ENCODE data around the gene PODNL1.

DNA sequence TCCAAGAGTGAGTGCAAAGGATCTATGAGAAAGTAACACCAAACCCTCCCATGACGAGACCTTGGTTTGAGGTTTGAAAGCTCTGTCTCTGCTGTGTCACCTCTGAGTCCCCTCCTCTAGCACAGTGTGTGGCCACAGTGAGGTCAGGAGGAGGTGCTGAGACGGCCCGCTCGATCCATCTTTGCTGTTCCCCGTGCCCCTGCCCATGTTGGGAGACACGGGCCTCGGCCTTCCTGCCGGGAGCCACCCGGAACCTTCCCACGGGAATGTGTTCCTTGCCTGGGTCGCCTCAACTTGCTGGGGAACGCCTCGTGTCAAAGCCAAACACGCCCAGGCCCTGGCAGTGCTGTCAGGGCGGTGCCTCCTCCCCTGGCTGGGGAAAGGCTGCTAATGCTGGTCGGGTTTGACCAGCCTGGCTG, 51.2 kb downstream of the PODNL1 start:
- TF ChIP-seq, protein P1, sequence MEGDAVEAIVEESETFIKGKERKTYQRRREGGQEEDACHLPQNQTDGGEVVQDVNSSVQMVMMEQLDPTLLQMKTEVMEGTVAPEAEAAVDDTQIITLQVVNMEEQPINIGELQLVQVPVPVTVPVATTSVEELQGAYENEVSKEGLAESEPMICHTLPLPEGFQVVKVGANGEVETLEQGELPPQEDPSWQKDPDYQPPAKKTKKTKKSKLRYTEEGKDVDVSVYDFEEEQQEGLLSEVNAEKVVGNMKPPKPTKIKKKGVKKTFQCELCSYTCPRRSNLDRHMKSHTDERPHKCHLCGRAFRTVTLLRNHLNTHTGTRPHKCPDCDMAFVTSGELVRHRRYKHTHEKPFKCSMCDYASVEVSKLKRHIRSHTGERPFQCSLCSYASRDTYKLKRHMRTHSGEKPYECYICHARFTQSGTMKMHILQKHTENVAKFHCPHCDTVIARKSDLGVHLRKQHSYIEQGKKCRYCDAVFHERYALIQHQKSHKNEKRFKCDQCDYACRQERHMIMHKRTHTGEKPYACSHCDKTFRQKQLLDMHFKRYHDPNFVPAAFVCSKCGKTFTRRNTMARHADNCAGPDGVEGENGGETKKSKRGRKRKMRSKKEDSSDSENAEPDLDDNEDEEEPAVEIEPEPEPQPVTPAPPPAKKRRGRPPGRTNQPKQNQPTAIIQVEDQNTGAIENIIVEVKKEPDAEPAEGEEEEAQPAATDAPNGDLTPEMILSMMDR (IDR thresholded peaks at IDR 0.05; ENCODE audit: control extremely low read depth in 1 of 3, insufficient read depth in 1 of 3, low read depth in 1 of 3, low read length in 3 of 3) = no peak
- TF ChIP-seq RXRA (IDR thresholded peaks at IDR 0.05; ENCODE audit: insufficient read depth, low read depth, low read length) (no peak), POLR2AphosphoS5 (IDR thresholded peaks at IDR 0.05; ENCODE audit: low read depth, low read length) (no peak), EP300 (IDR thresholded peaks at IDR 0.05; ENCODE audit: borderline replicate concordance in 1 of 2, low read depth in 2 of 2, low read length in 2 of 2) (no peak)

Data from H1 (cell line).